GM21717 (cell line): Measurements from ENCODE around the gene CDH18.

Experiments used
- ATAC-seq: cut with Tn5 transposase; IDR thresholded peaks from one replicate; pipeline ENCODE4 v1.9.1; 2021; ENCODE audit warnings: mild to moderate bottlenecking, moderate library complexity; ENCODE audit not compliant: unreplicated experiment

CDH18 gene

DNA sequence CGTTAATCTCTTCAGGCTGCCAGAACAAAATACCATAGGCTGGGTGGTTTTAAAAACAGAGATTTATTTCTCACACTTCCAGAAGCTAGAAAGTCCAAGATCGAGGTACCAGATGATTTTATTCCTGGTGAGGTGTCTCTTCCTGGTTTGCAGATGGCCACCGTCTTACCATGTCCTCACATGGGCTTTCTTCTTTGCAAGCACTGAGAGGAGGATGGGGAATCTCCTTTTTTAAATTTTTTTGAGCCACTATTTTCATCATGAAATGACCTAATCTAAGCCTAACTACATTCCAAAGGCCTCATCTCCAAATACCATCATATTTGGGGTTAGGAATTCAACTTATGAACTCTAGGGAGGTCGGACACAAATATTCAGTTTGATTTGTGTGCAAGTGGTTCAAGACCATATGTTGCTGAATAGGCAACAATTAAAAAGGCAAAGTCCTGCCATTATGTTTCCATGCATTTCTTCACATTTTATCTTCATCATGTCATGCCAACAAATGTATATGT, 371.2 kb downstream of the CDH18 start:
- ATAC-seq = no peak

DNA sequence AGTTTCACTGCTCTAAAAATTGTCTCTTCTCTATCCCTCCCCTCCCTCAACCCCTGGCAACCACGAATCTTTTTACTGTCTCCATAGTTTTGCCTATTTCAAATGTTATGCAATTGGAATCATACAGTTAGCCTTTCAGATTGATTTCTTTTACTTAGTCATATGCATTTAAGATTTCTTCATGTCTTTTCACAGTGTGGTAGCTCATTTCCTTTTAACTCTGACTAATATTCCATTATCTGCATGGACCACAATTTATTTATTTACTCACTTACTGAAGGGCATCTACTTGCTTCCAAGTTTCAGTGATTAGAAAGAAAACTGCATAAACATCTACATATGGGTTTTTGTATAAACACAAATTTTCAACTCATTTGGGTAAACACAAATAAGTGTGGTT, 372.3 kb downstream of the CDH18 start:
- no peak for ATAC-seq

DNA sequence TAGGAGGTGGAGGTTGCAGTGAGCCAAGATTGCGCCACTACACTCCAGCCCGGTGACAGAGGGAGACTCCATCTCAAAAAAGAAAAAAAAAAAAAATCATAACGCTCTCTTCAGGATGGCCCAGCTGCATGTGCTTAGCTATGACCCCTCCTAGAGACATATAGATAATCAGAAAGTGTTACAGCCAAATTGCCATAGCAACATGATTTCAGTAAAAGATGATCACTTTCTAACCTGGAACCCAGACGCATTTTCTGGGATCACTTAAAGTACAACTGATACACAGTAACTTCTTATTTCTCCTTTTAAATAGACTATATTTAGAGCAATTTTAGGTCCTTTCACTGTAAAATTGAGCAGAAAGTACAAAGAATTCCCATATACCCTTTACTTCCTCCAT, 372.9 kb downstream of the CDH18 start:
- no peak for ATAC-seq

DNA sequence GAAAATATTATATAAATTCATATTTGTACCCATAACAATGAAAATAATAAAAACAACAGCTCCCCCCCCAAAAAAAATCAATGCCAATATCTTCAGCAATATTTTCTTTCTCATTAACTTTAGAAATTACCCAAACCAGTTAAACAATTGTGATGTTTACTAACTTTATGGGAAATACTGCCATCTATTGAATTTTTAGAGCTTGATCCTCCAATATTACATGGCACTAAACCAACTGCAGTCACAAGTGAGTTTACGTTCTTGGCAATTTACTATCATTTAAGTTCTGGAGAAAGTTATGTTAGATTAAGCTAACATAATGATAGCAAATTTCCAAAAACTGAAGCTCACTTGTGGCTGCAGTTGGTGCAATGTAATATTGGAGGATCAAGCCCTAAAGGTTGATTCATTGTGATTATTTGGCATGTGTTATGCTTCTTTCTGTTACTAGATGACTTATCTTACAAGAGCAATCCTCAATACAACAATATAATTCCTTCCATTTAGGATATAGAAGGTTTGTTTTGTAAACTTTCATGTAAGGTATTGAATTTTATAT, 379.5 kb downstream of the CDH18 start:
- ATAC-seq = no peak

DNA sequence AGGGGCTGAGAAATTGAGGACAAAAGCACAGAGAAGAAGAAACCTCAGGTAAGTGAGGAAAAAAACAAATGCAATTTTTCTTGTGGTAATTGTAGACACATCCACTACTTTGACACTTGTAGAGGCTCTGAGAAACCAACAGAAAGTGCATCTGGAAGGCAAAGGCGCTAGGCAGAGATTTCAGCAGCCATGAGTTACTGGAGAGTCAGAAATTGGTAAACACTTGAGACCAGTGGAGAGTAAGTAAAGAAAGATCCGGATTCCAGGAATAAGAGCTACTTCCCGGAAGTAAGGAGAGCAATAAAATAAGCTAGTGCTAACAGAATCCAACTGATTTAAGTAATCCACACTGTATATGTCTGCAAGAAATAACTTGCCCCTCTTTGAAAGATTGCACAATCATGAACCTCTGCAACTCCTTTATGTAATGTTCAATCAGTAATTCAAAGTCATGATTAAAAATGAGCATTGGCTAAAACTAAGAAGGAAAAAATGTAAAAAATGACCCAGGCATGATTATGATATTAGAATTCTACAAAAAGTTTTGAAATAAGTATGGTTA, 382.1 kb downstream of the CDH18 start:
- no peak for ATAC-seq

DNA sequence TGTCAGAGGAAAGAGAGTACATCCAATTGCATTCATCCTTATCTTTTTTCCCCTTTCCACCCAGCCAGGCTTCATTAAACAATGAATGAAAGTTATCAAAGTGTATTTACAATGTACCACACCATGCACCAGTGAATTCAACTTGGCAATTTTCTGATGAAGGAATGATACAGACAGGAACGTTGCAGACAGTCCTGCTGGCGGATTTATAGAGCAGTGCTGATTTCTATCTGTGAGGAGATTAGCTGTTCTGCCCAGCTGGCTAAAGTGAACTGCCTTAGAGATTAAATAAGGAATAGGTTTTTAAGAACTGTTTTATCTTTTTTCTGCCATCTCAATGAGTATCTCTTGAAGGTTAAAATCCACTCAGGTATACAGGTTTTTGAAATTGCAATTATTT, 403.9 kb downstream of the CDH18 start:
- ATAC-seq = no peak

DNA sequence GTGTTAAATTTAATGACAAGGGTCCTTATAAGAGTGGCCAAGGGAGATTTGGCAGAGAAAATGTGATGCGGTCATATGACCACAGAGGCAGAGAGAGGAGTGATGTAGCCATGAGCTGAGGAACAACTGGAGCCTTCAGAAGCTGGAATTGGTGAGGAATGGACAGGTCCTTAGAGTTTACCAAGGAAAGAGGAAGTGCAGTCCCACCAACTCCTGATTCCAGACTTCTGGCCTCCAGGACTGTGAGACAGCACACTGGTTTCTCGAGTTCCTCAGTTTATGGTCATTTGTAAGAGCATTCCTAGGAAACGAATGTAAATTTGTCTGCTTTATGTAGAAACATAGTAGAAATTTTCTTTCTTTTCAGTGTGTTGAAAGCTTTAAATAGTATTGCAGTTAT, 410.1 kb downstream of the CDH18 start:
- ATAC-seq = no peak

DNA sequence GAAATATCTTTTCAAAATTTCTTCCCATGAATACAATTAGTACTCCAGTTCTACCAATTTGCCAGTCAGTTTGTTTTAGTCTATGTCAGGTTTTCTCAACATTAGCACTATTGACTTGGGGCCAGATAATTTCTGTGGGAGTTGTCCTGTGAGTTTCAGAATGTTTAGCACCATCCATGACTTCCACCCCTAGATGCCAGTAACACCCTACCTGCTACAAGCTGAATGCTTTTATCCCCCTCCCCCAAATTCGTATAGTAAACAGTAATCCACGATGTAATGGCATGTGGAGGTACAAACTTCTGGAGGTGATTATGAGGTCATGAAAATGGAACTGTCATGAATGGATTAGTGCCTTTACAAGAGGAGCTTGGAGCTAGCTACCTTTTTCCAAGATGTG, 420.0 kb downstream of the CDH18 start:
- ATAC-seq = no peak

DNA sequence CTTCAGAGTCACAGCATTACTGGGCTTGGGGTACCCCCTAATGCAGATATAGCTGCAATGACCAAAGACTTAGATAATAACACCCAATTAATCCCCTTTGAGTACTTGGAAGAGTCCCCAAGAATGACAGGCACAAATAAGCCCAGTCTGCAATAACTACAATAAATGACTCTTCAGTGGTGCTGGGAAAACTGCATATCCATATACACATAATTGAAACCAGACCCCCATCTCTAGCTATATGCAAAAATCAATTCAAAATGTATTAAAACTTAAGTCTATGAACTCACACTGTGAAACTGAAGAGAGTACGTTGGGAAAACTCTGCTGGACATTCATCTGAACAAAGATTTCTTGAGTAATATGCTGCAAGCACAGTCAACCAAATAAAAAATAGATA, 422.5 kb downstream of the CDH18 start:
- no peak for ATAC-seq

DNA sequence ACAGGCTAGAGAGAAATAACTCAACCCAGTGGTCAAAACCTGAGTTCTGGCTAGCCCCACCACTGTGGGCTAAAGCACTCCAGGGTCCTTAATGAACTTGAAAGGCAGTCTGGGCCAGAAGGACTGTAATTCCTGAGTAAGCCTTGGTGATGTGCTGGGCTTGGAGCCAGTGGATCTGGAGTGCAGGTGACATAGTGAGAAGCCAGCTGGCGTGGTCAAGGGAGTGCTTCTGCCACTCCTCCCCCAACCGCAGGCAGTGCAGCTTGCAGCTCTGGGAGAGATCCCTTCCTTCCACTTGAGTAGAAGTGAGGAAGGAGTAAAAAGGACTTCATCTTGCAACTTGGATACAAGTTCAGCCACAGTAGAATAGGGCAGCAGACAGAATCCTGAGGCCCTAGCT, 424.0 kb downstream of the CDH18 start:
- ATAC-seq = no peak

DNA sequence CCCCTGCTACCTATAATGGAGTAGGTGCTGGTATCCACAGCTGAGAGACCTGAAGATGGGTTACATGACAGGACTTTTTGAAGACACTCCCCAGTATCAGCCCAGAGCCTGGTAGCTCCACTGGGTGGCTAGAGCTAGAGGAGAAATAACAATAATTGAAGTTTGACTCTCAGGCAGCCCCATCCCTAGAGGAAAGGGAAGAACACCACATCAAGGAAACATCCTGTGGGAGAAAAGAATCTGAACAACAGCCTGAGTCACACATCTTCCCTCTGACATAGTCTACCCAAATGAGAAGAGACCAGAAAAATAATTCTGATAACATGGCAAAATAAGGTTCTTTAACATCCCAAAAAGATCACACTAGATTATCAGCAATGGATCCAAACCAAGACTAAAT, 432.1 kb downstream of the CDH18 start:
- ATAC-seq = no peak

DNA sequence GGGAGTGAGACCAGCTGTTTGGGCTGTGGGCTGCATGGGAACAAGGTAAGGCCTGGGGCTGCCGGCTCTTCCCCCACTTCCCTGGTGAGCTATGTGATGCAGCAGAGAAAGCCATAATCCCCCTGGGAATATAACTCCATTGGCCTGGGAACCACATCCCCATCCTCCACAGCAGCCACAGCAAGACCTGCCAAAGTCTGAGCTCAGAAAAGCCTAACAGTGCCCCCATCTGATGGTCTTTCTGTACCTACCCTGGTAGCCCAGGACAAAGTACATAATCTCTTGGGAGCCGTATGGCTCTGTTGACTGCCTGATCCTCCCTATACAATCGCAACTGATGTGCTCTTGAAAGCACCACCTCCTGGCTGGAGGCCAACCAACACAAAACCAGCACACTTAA, 432.6 kb downstream of the CDH18 start:
- no peak for ATAC-seq

DNA sequence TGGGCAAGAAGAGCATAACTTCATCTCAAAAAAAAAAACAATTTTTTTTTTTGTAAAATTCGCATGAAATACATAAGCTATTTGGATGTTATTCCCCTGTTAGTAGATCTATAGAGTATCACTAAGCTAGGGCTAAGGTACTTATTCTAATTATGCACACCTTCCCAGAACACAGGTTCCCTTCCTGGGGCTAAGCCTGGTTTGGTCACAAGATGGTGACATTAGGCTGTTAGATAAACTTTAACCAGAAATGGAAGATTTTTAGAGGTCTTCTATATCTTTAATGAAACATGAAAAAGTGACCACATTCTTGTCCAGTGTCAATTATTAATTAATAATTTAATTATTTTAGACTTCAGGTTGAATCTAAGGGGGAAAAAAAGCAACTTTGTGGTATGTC, 433.5 kb downstream of the CDH18 start:
- ATAC-seq = no peak

DNA sequence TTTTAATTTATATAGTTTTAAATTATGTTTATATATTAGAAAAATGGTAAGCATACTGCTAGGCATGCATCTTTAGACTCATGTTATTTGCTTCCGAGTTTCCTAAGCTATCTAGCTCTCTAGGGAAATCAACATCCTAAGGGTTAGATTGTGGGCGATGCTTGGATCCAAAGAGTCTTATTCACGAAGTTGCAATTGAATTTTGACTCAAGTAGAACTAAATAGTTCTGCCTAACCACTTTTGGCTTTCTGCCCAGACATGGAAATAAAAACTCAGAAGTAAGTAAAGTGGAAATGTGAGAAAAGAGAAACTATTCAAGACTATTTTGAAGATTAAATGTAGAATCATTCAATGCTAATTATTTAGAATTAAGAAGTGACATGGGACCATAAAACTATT, 440.4 kb downstream of the CDH18 start:
- ATAC-seq = no peak

DNA sequence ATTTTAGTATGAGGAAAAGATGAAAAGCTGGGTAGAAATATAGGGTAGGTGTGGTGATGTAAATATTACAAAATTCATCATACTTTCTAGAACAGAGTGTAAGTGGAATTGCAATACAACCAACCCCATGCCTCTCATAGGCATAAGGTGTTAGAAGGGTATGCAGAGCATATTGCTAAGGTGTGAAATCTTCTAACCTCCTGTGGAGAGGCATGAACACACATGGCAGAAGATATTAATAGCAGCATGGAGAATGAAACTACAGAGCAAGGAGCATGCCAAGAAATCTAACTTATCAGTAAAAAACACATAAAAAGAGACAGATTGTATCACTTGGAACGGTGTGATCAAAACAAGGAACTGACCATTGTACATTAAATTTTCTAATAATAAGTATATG, 441.5 kb downstream of the CDH18 start:
- ATAC-seq = no peak

DNA sequence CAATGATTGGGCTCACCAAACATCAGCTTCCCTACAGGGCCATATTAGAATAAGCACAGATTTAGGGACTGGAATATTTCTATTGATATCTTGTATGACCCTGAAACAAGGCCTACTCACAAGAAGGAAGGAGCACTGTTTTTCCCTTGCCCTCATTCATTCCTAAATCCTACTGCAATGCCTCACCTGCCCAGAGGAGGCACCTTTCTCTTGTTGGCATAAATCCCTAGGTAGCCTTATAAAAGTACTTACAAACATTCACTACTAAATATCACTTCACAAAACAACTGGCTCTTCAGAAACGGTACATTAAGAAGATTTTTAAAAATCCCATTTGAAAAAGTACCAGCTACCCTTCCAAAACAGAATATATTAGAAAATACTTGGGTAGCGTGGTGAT, 449.4 kb downstream of the CDH18 start:
- no peak for ATAC-seq

DNA sequence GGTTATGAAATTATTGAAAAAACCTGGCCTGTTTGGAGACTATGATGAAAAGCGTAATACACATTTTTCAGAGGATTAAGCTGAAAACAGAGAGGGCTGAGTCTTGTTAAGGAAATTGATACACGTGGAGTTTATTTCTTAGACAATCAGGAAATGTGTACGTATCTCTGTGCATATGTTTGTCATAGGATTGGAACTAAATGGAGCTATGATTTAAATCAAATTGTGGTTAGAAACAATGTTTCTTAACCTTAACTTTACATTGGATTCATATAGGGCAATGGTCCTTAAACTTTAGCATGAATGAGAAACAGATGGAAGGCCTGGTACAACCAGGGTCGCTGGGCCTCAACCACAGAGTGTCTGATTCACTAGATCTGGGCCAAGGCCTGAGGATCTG, 451.6 kb downstream of the CDH18 start:
- ATAC-seq = no peak

DNA sequence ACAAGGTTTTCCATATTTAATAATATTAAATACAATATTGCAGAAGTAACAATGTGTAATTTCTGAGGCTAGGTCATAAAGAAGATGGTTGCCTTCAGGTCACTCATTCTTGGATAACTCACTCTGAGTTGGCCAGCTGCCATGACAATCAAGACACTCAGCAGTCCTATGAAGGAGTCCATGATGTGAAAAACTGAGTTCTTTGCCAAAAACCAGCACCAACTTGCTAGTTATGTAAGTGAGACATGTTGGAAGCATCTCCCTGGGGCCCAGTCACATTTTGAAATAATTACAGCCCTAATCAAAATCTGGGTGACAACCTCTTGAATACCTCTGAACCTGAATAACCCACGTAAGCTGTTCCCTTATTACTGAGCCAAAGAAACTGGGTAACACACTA, 453.2 kb downstream of the CDH18 start:
- no peak for ATAC-seq

DNA sequence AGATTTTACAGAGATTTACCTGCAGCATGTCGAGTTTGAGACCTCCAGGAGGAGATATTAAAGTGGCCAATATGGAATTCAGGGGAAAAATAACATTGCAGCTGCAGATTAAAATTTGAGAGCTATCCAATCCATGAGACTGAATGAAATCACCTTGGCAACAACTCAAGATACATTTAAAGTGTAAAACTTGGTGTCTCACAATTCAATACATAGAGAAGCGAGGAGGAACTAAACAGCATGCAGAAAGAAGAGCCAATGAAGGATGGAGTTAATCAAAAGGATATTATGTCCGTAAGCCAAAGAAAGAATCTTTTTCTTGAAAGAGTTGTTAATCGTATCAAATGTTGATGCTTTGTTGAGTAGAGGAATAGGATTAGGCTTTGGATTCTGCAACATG, 455.1 kb downstream of the CDH18 start:
- ATAC-seq = no peak

DNA sequence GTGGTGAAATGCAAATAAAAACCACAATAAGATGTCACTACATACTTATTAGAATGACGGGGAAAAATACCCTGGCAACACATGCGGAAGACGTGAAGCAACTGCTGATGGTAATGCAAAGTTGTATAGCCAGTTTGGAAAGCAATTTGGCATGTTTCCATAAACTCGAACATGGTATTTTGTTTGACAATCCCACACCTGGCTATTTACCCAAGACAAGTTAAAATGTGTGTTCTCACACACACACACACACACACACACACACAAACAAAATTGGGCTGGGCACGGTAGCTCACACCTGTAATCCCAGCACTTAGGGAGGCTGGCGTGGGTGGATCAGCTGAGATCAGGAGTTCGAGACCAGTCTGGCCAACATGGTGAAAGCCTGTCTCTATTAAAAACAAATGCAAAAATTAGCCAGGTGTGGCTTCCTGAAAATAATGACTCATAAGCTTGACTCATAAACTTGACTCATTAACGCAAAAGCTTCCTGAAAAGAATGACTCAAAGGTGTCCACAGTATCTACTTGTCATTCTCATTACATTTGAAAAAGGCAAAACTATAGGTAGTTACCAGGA, 456.5 kb downstream of the CDH18 start:
- no peak for ATAC-seq

DNA sequence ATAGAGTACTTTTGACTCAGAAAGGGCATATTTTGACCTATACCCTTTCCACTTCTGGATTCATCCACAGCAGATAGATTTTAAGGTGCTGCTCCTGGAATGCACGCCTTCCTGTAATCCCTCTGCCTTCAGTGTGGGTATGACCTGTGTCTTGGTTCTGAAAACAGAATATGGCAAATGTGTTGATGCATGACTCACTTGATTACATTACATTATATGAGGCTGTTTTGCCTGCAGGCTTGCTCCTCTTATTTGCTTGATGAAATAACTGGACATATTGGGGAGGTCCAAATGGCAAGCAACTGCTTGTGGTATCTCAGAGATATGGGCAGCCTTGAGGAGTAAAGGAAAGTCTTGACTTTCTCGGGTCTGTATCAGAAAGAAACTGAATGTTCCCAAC, 468.6 kb downstream of the CDH18 start:
- no peak for ATAC-seq

DNA sequence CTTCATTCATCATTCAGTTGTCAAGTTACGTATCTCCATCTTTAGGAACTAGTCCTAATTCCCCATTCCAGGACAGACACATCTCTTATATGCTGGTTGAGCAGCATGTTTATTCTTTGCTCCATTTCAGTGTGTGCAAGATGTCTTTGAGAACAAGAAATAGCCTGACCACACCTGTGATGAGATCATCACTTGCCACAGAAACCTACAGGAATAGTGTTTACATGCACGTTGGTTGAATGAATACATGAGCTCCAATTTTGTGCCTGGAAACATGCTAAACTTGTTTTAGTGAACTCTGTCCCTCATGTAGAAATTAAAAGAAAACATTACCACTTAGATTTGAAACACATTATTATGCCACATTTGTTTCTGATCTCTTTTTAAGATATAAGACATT, 489.1 kb downstream of the CDH18 start:
- no peak for ATAC-seq

DNA sequence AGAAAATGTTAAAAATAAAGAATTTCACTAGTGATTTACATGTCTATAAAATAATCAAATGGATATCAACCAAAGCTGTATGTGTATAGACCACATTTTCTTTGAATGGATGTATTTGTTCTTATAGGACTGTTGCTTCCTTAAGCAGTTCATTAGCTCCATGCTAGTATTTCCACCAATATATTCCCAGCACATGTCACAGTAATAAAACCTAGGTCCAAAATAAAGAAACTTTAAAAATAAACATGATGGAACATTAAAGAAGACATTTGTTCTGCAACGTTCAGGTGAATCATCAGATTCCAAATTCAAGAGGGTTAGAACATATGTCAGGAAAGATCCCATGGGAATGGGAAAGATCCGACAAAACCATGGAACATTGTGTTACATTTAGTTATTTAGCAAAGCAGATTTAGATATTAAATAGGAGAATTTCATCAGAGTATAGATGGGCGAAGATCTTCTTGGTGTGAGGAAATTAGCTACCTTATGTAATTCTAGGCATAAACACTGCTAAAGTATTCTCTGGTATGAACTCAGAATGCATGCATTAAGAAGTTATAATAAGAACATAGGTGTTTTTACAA, 490.7 kb downstream of the CDH18 start:
- no peak for ATAC-seq
